GM12865 (cell line): ENCODE measurements around the gene PAAF1.

Experiments used
- DNase-seq: peaks from one replicate; pipeline ENCODE4 v3.0.0; 2010; ENCODE audit warnings: low read depth
- H3K4me3 ChIP-seq: 2 replicates; pipeline ENCODE4 v1.5.1; 2011; ENCODE audit warnings: mild to moderate bottlenecking, low read depth, low read length, control low read depth
- CTCF ChIP-seq: IDR thresholded peaks from 2 replicates; pipeline ENCODE4 v1.5.1; 2011; ENCODE audit warnings: low read length, control low read depth, low read depth, inconsistent platforms; ENCODE audit not compliant: insufficient read depth; ENCODE audit errors: missing control alignments

PAAF1 gene

GRCh38 chr11:73962101-73962705 lies 85.4 kb downstream of the PAAF1 start:
- no peak overlapping the region for H3K4me3 ChIP-seq
- TF ChIP-seq CTCF, result no peak
- no peak for DNase-seq

- no peak for TF ChIP-seq CTCF
- H3K4me3 ChIP-seq, result no peak overlapping the region
Observed at GRCh38 chr11:73963861-73964260, 87.1 kb downstream of the PAAF1 start.

GRCh38 chr11:73965076-73965763 lies 88.4 kb downstream of the PAAF1 start:
- no peak for DNase-seq
- no peak for TF ChIP-seq CTCF
- no peak overlapping the region for H3K4me3 ChIP-seq

More at GRCh38 chr11:73963861-73964260, 87.1 kb downstream of the PAAF1 start:
- DNase-seq, result no peak

DNA sequence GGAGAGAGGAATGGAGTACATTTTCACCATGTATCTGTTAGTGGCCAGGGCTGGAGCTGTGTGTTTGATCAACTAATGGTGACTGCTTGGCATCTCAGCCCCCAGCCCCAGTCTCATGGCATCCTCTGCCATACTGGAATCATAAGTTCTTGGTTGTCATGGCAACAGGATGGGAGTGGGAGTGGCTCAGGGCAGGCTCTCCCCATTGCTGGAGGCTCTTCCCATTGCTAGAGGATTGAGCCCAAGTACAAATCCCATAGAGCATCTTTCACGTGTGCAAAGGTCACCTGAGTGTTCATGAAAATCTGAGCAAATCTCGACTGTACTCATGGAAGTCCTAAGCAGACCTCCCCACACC lies 88.9 kb downstream of the PAAF1 start:
- DNase-seq, result no peak
- TF ChIP-seq CTCF, result no peak
- no peak overlapping the region for H3K4me3 ChIP-seq

- H3K4me3 ChIP-seq, result no peak overlapping the region
- DNase-seq, result no peak
- no peak for TF ChIP-seq CTCF
Observed at GRCh38 chr11:73968356-73968966, 91.7 kb downstream of the PAAF1 start.

DNA sequence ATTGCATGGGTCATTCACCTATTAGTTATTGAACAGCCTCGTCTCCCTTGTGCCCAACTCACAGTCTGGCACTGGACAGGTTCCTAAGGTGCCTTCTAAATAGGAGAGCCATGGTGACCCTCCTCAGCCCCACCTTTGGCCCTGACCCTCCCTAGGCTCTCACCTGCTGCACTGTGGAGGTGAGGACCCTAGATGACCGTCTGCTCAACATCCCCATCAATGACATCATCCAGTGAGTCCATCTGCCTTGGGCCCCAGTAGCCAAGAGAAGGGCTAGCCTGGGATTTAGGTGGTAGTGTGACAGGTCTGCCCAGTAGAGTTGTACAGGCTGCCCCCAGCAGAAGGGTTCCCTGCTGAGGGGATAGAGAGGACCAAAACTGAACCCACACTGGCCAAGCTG lies 92.3 kb downstream of the PAAF1 start:
- no peak overlapping the region for H3K4me3 ChIP-seq
- no peak for TF ChIP-seq CTCF
- no peak for DNase-seq
